ENCODE results near the gene SND1.

SND1 gene

GRCh38 chr7:127802845-127803244 lies 150.9 kb downstream of the SND1 start:
- TF ChIP-seq CTCF (IDR thresholded peaks at IDR 0.05; ENCODE audit: low read length): no peak
- 0 out of 2 replicates have a peak, but pooled peaks cover 9% of the 10 kb centered on the region for H3K79me2 ChIP-seq (ENCODE audit: insufficient read depth, low read length)
- H3K9me3 ChIP-seq (ENCODE audit: low read length): no peaks in the 10 kb centered on the region
- H3K27me3 ChIP-seq (ENCODE audit: insufficient read depth, low read length): no peaks in the 10 kb centered on the region
- H3K36me3 ChIP-seq (ENCODE audit: insufficient read depth, low read length): peaks cover 14% of the 10 kb centered on the region
- no peaks in the 10 kb centered on the region for H3K4me1 ChIP-seq (ENCODE audit: insufficient read depth, low read length, severe bottlenecking)
- H3K27ac ChIP-seq (ENCODE audit: low read depth, low read length, poor library complexity, severe bottlenecking): no peak overlapping the region
- no peak overlapping the region for H3K9ac ChIP-seq (ENCODE audit: low read length)
- no peaks in the 10 kb centered on the region for H3F3A ChIP-seq (ENCODE audit: insufficient read depth, low read length)
- H2AFZ ChIP-seq (ENCODE audit: low read length): no peak overlapping the region
- no peaks in the 10 kb centered on the region for H4K20me1 ChIP-seq (ENCODE audit: insufficient read depth, low read length)
- no peak overlapping the region for H3K4me2 ChIP-seq (ENCODE audit: low read length)
- no peak overlapping the region for H3K4me3 ChIP-seq (ENCODE audit: low read depth, low read length, poor library complexity, severe bottlenecking)
- no peaks in the 10 kb centered on the region for H3K9me2 ChIP-seq (ENCODE audit: low read depth, low read length)

GRCh38 chr7:127803626-127804025 lies 151.6 kb downstream of the SND1 start:
- Histone ChIP-seq H3K9me3 (ENCODE audit: low read length) (no peaks in the 10 kb centered on the region), H3K9me2 (ENCODE audit: low read depth, low read length) (no peaks in the 10 kb centered on the region), H3K4me3 (ENCODE audit: low read depth, low read length, poor library complexity, severe bottlenecking) (no peak overlapping the region), H3K27me3 (ENCODE audit: insufficient read depth, low read length) (no peaks in the 10 kb centered on the region), H3K79me2 (ENCODE audit: insufficient read depth, low read length) (0 out of 2 replicates have a peak, but pooled peaks cover 9% of the 10 kb centered on the region), H3K36me3 (ENCODE audit: insufficient read depth, low read length) (peaks cover 22% of the 10 kb centered on the region), H3K4me2 (ENCODE audit: low read length) (no peak overlapping the region), H3K4me1 (ENCODE audit: insufficient read depth, low read length, severe bottlenecking) (no peaks in the 10 kb centered on the region), H3K27ac (ENCODE audit: low read depth, low read length, poor library complexity, severe bottlenecking) (no peak overlapping the region), H2AFZ (ENCODE audit: low read length) (no peak overlapping the region), H4K20me1 (ENCODE audit: insufficient read depth, low read length) (no peaks in the 10 kb centered on the region), H3K9ac (ENCODE audit: low read length) (no peak overlapping the region), H3F3A (ENCODE audit: insufficient read depth, low read length) (no peaks in the 10 kb centered on the region)
- TF ChIP-seq EZH2 (IDR thresholded peaks at IDR 0.05; ENCODE audit: borderline replicate concordance, low read length) (no peak), CTCF (IDR thresholded peaks at IDR 0.05; ENCODE audit: low read length) (no peak)

- peaks cover 44% of the 10 kb centered on the region for H3K36me3 ChIP-seq (ENCODE audit: insufficient read depth, low read length)
- no peaks in the 10 kb centered on the region for H3K9me2 ChIP-seq (ENCODE audit: low read depth, low read length)
- no peaks in the 10 kb centered on the region for H3K4me1 ChIP-seq (ENCODE audit: insufficient read depth, low read length, severe bottlenecking)
- no peak overlapping the region for H2AFZ ChIP-seq (ENCODE audit: low read length)
- TF ChIP-seq EZH2 (IDR thresholded peaks at IDR 0.05; ENCODE audit: borderline replicate concordance, low read length) (no peak), CTCF (IDR thresholded peaks at IDR 0.05; ENCODE audit: low read length) (no peak)
- no peak overlapping the region for H3K4me2 ChIP-seq (ENCODE audit: low read length)
- no peaks in the 10 kb centered on the region for H4K20me1 ChIP-seq (ENCODE audit: insufficient read depth, low read length)
- no peak overlapping the region for H3K9ac ChIP-seq (ENCODE audit: low read length)
- no peak overlapping the region for H3K27ac ChIP-seq (ENCODE audit: low read depth, low read length, poor library complexity, severe bottlenecking)
- H3K27me3 ChIP-seq (ENCODE audit: insufficient read depth, low read length): no peaks in the 10 kb centered on the region
- no peak overlapping the region for H3K4me3 ChIP-seq (ENCODE audit: low read depth, low read length, poor library complexity, severe bottlenecking)
- no peaks in the 10 kb centered on the region for H3F3A ChIP-seq (ENCODE audit: insufficient read depth, low read length)
- no peaks in the 10 kb centered on the region for H3K9me3 ChIP-seq (ENCODE audit: low read length)
- H3K79me2 ChIP-seq (ENCODE audit: insufficient read depth, low read length): peaks cover 17% of the 10 kb centered on the region; the same call in 1 of the 2 replicates
These were observed 155.3 kb downstream of the SND1 start for GRCh38 chr7:127807340-127807739.

Data from OCI-LY1 (cell line).